Activated T-helper 2 cell treated with anti-CD3 and anti-CD28 coated beads, Interferon-gamma antibody, Interleukin-2, Interleukin-4, amounts not matched to agents 10 μg/mL and 5 μg/mL and 100 μg/mL, durations not matched to agents 14 hours and 24 hours and 36 hours (primary cell): ENCODE measurements around the gene CDHR5. TPM values are rescaled to one million over a fixed set of nuclear protein-coding genes. Genes with fewer than 3 reads are reported as not detected.
A peak's percentile ranks its signal among the peaks of the same experiment; 100 is the strongest.

ENCODE experiments used
- DNase-seq: peaks from one replicate; pipeline ENCODE4 v3.0.0; 2021; ENCODE audit warnings: low spot score
- H3K27ac Mint-ChIP-seq: one replicate; pipeline ENCODE4 v1.8.0; 2021; ENCODE audit warnings: mixed read lengths
- H3K27me3 Mint-ChIP-seq: one replicate; pipeline ENCODE4 v1.8.0; 2021; ENCODE audit warnings: low read depth, mixed read lengths
- H3K36me3 Mint-ChIP-seq: one replicate; pipeline ENCODE4 v1.8.0; 2021; ENCODE audit warnings: low read depth, mixed read lengths
- H3K4me1 Mint-ChIP-seq: one replicate; pipeline ENCODE4 v1.8.0; 2021; ENCODE audit warnings: low read depth, mixed read lengths
- H3K4me3 Mint-ChIP-seq: one replicate; pipeline ENCODE4 v1.8.0; 2021; ENCODE audit warnings: low read depth, mild to moderate bottlenecking, moderate library complexity, mixed read lengths
- H3K9me3 Mint-ChIP-seq: one replicate; pipeline ENCODE4 v1.8.0; 2021; ENCODE audit warnings: mixed read lengths
- intact Hi-C: fragments of 100-400 bp; cut with micrococcal nuclease; formaldehyde crosslinking; loops from one replicate; pipeline ENCODE4 v1.15.1; 2023
- total RNA-seq: library from RNA; stranded (reverse); gene quantifications from 2 replicates; pipeline ENCODE4 v1.2.3, GENCODE V29; 2022

Gene CDHR5
- total RNA-seq, 1 donor from 2014 or later = not detected

- intact Hi-C loops = no loop called here
- H3K27me3 Mint-ChIP-seq = no peaks in the 10 kb centered on the region
- H3K36me3 Mint-ChIP-seq = peaks cover 73% of the 10 kb centered on the region
- no peak overlapping the region for H3K4me3 Mint-ChIP-seq
- H3K4me1 Mint-ChIP-seq = no peaks in the 10 kb centered on the region
- no peak overlapping the region for H3K27ac Mint-ChIP-seq
- DNase-seq = no peak
- no peaks in the 10 kb centered on the region for H3K9me3 Mint-ChIP-seq
Observed at GRCh38 chr11:593347-593746, 31.4 kb downstream of the CDHR5 start.

GRCh38 chr11:592918-593317, 31.8 kb downstream of the CDHR5 start:
- peaks cover 73% of the 10 kb centered on the region for H3K36me3 Mint-ChIP-seq

GRCh38 chr11:592501-592900, 32.3 kb downstream of the CDHR5 start:
- Mint-ChIP-seq H3K4me3 (no peak overlapping the region), H3K27me3 (no peaks in the 10 kb centered on the region), H3K4me1 (peaks cover 7% of the 10 kb centered on the region), H3K9me3 (no peaks in the 10 kb centered on the region), H3K36me3 (peaks cover 78% of the 10 kb centered on the region), H3K27ac (no peak overlapping the region)
- no peak for DNase-seq
- intact Hi-C loops = no loop called here

More at GRCh38 chr11:592918-593317, 31.8 kb downstream of the CDHR5 start:
- Mint-ChIP-seq H3K27ac (no peak overlapping the region), H3K4me3 (no peak overlapping the region), H3K27me3 (no peaks in the 10 kb centered on the region), H3K9me3 (no peaks in the 10 kb centered on the region), H3K4me1 (peaks cover 4% of the 10 kb centered on the region)
- DNase-seq = no peak
- intact Hi-C loops = no loop called here

GRCh38 chr11:590997-591396, 33.8 kb downstream of the CDHR5 start:
- H3K36me3 Mint-ChIP-seq = peaks cover 71% of the 10 kb centered on the region
- H3K27me3 Mint-ChIP-seq = no peaks in the 10 kb centered on the region
- intact Hi-C loops = no loop called here
- H3K9me3 Mint-ChIP-seq = no peaks in the 10 kb centered on the region
- peaks cover 16% of the 10 kb centered on the region for H3K4me1 Mint-ChIP-seq
- DNase-seq = no peak
- H3K27ac Mint-ChIP-seq = no peak overlapping the region
- no peak overlapping the region for H3K4me3 Mint-ChIP-seq

- no peaks in the 10 kb centered on the region for H3K27me3 Mint-ChIP-seq
- H3K4me1 Mint-ChIP-seq = peaks cover 16% of the 10 kb centered on the region
- no peak overlapping the region for H3K27ac Mint-ChIP-seq
- intact Hi-C loops = no loop called here
- peaks cover 64% of the 10 kb centered on the region for H3K36me3 Mint-ChIP-seq
- DNase-seq = no peak
- no peak overlapping the region for H3K4me3 Mint-ChIP-seq
- H3K9me3 Mint-ChIP-seq = no peaks in the 10 kb centered on the region
Observed at GRCh38 chr11:589798-590197, 35.0 kb downstream of the CDHR5 start.

- no peaks in the 10 kb centered on the region for H3K9me3 Mint-ChIP-seq
- H3K36me3 Mint-ChIP-seq = peaks cover 56% of the 10 kb centered on the region
- H3K4me3 Mint-ChIP-seq = peak overlapping the region; percentile 60
- intact Hi-C loops = no loop called here
- H3K27me3 Mint-ChIP-seq = no peaks in the 10 kb centered on the region
- peaks cover 16% of the 10 kb centered on the region for H3K4me1 Mint-ChIP-seq
- DNase-seq = peak; percentile 60
- peak overlapping the region; percentile 93 for H3K27ac Mint-ChIP-seq
Observed at GRCh38 chr11:587978-588380, 36.8 kb downstream of the CDHR5 start.

- H3K27ac Mint-ChIP-seq = peak overlapping the region; percentile 93
- peaks cover 53% of the 10 kb centered on the region for H3K36me3 Mint-ChIP-seq
- no peaks in the 10 kb centered on the region for H3K9me3 Mint-ChIP-seq
- DNase-seq = no peak
- no peaks in the 10 kb centered on the region for H3K27me3 Mint-ChIP-seq
- H3K4me1 Mint-ChIP-seq = peaks cover 16% of the 10 kb centered on the region
- intact Hi-C loops = no loop called here
- peak overlapping the region; percentile 21 for H3K4me3 Mint-ChIP-seq
Observed at GRCh38 chr11:587546-587945, 37.2 kb downstream of the CDHR5 start.

GRCh38 chr11:586376-587316, 38.1 kb downstream of the CDHR5 start:
- intact Hi-C loops = no loop called here
- Mint-ChIP-seq H3K27me3 (no peaks in the 10 kb centered on the region), H3K4me3 (no peak overlapping the region), H3K27ac (peak overlapping the region; percentile 93), H3K36me3 (peaks cover 54% of the 10 kb centered on the region), H3K4me1 (peaks cover 16% of the 10 kb centered on the region), H3K9me3 (no peaks in the 10 kb centered on the region)
- no peak for DNase-seq

GRCh38 chr11:584287-584686, 40.5 kb downstream of the CDHR5 start:
- Mint-ChIP-seq H3K4me1 (peaks cover 24% of the 10 kb centered on the region), H3K36me3 (peaks cover 42% of the 10 kb centered on the region), H3K9me3 (no peaks in the 10 kb centered on the region), H3K27ac (no peak overlapping the region), H3K4me3 (no peak overlapping the region), H3K27me3 (no peaks in the 10 kb centered on the region)
- no peak for DNase-seq
- intact Hi-C loops = no loop called here

GRCh38 chr11:581752-582151, 43.0 kb downstream of the CDHR5 start:
- peaks cover 23% of the 10 kb centered on the region for H3K4me1 Mint-ChIP-seq
- H3K36me3 Mint-ChIP-seq = peaks cover 30% of the 10 kb centered on the region
- H3K4me3 Mint-ChIP-seq = no peak overlapping the region
- H3K27me3 Mint-ChIP-seq = no peaks in the 10 kb centered on the region
- no peak for DNase-seq
- no peaks in the 10 kb centered on the region for H3K9me3 Mint-ChIP-seq
- no peak overlapping the region for H3K27ac Mint-ChIP-seq
- intact Hi-C loops = no loop called here

- H3K9me3 Mint-ChIP-seq = no peaks in the 10 kb centered on the region
- no peak overlapping the region for H3K27ac Mint-ChIP-seq
- peak overlapping the region; percentile 3 for H3K4me3 Mint-ChIP-seq
- no peaks in the 10 kb centered on the region for H3K27me3 Mint-ChIP-seq
- intact Hi-C loops = no loop called here
- H3K4me1 Mint-ChIP-seq = peaks cover 21% of the 10 kb centered on the region
- H3K36me3 Mint-ChIP-seq = peaks cover 30% of the 10 kb centered on the region
- no peak for DNase-seq
Observed at GRCh38 chr11:581342-581741, 43.4 kb downstream of the CDHR5 start.

GRCh38 chr11:579830-580601, 44.7 kb downstream of the CDHR5 start:
- H3K9me3 Mint-ChIP-seq = no peaks in the 10 kb centered on the region
- intact Hi-C loops = loop anchor here (5.0 kb wide), 1 partner anchor 32 kb away; no protein-coding TSS in a partner anchor
- peaks cover 2% of the 10 kb centered on the region for H3K27me3 Mint-ChIP-seq
- H3K27ac Mint-ChIP-seq = no peak overlapping the region
- H3K4me3 Mint-ChIP-seq = no peak overlapping the region
- H3K4me1 Mint-ChIP-seq = peaks cover 20% of the 10 kb centered on the region
- DNase-seq = no peak
- peaks cover 25% of the 10 kb centered on the region for H3K36me3 Mint-ChIP-seq
